PC-3 (cell line): Measurements from ENCODE around the gene ZAR1. TPM values are rescaled to one million over a fixed set of nuclear protein-coding genes. Genes with fewer than 3 reads are reported as not detected.

Experiments used
- ATAC-seq: fragments of 200-7000 bp; cut with Tn5 transposase; 2 replicates; pipeline ENCODE4 v1.9.1; 2020; ENCODE audit warnings: mild to moderate bottlenecking, moderate library complexity
- BruUV-seq: library from RNA; stranded (reverse); fragments of 400-500 nt; replicated peaks from 2 replicates; lab custom pipeline; 2021; lab: Mats Ljungman, UMichigan
- CTCF ChIA-PET: fragments of 300-600 bp; sonication (Branson Sonifier 250); formaldehyde crosslinking; loops from one replicate; lab custom pipeline; 2022; ENCODE audit warnings: antibody characterized with exemption; lab: Charles Lee
- POLR2A ChIA-PET: fragments of 300-600 bp; sonication (Branson Sonifier 250); formaldehyde crosslinking; loops from one replicate; lab custom pipeline; 2022; ENCODE audit warnings: antibody characterized with exemption; ENCODE audit not compliant: unreplicated experiment; lab: Charles Lee
- DNase-seq: peaks from one replicate; pipeline ENCODE4 v3.0.0-alpha.2; 2015
- H2AFZ ChIP-seq: fragments of 300-600 bp; sonication (generic); 2 replicates; pipeline ENCODE4 v1.6.0; 2016; ENCODE audit warnings: antibody characterized with exemption, low read length
- H3F3A ChIP-seq: fragments of 300-600 bp; sonication (generic); one replicate; pipeline ENCODE4 v1.6.0; 2017; ENCODE audit warnings: antibody characterized with exemption, low read length, control low read depth, mild to moderate bottlenecking; ENCODE audit not compliant: unreplicated experiment
- H3K27ac ChIP-seq: fragments of 300-600 bp; sonication (generic); 2 replicates; pipeline ENCODE4 v1.5.1; 2016; ENCODE audit warnings: mild to moderate bottlenecking, low read length
- H3K27me3 ChIP-seq: fragments of 300-600 bp; sonication (generic); 2 replicates; pipeline ENCODE4 v1.6.1; 2016; ENCODE audit warnings: low read length, mixed read lengths
- H3K36me3 ChIP-seq: fragments of 300-600 bp; sonication (generic); 2 replicates; pipeline ENCODE4 v1.6.1; 2016; ENCODE audit warnings: low read depth, mixed run types, low read length, mixed read lengths
- H3K4me1 ChIP-seq: fragments of 300-600 bp; sonication (generic); 2 replicates; pipeline ENCODE4 v1.5.1; 2016; ENCODE audit warnings: low read length; ENCODE audit not compliant: insufficient read depth
- H3K4me2 ChIP-seq: fragments of 300-600 bp; sonication (generic); 2 replicates; pipeline ENCODE4 v1.6.0; 2016; ENCODE audit warnings: low read length
- H3K4me3 ChIP-seq: fragments of 300-600 bp; sonication (generic); 2 replicates; pipeline ENCODE4 v1.5.1; 2016; ENCODE audit warnings: mild to moderate bottlenecking, low read length, mixed read lengths
- H3K79me2 ChIP-seq: fragments of 300-600 bp; sonication (generic); 2 replicates; pipeline ENCODE4 v1.6.1; 2017; ENCODE audit warnings: low read length, mixed read lengths
- H3K9ac ChIP-seq: fragments of 300-600 bp; sonication (generic); 2 replicates; pipeline ENCODE4 v1.6.0; 2016; ENCODE audit warnings: mild to moderate bottlenecking, low read length
- H3K9me2 ChIP-seq: fragments of 300-600 bp; sonication (generic); replicated peaks from 2 replicates; pipeline ENCODE4 v1.6.1; 2016; ENCODE audit warnings: mixed run types, low read length, mixed read lengths
- H3K9me3 ChIP-seq: fragments of 300-600 bp; sonication (generic); 2 replicates; pipeline ENCODE4 v1.6.1; 2016; ENCODE audit warnings: low read length, mixed read lengths
- H4K20me1 ChIP-seq: fragments of 300-600 bp; sonication (generic); 2 replicates; pipeline ENCODE4 v1.6.1; 2016; ENCODE audit warnings: low read length, mixed read lengths
- EZH2 ChIP-seq: fragments of 300-600 bp; sonication (generic); IDR thresholded peaks from one replicate; pipeline ENCODE4 v1.6.1; 2017; ENCODE audit warnings: antibody characterized with exemption, mild to moderate bottlenecking, low read length; ENCODE audit not compliant: unreplicated experiment
- EZH2phosphoT487 ChIP-seq: fragments of 300-600 bp; sonication (generic); IDR thresholded peaks from 2 replicates; pipeline ENCODE4 v1.6.1; 2018; ENCODE audit warnings: mild to moderate bottlenecking, antibody characterized with exemption, low read length, borderline replicate concordance
- intact Hi-C: fragments of 100-400 bp; cut with micrococcal nuclease; formaldehyde crosslinking; loops from 2 replicates; pipeline ENCODE4 v1.9.0; 2023
- total RNA-seq: library from RNA; depleted of rRNA; stranded (reverse); fragments of >200 nt; gene quantifications from 2 replicates; pipeline ENCODE4 v1.2.3, GENCODE V29; 2014; rRNA removed
- TF ChIP-seq, protein P1 (sequence below): fragments of 300-600 bp; sonication (generic); conservative IDR thresholded peaks from 2 replicates; pipeline ENCODE4 v1.5.1; 2017; ENCODE audit warnings: antibody characterized with exemption, low read depth, mild to moderate bottlenecking, low read length

ZAR1 gene
- total RNA-seq, 1 experiment from 2014 or later: not detected

GRCh38 chr4:48543796-48544195 is 53.7 kb downstream of the ZAR1 start:
- Histone ChIP-seq H3F3A (no peaks in the 10 kb centered on the region), H2AFZ (no peak overlapping the region), H3K4me1 (no peaks in the 10 kb centered on the region), H3K9ac (no peak overlapping the region), H3K4me3 (no peak overlapping the region), H3K27me3 (no peaks in the 10 kb centered on the region), H3K79me2 (no peaks in the 10 kb centered on the region), H3K9me3 (no peaks in the 10 kb centered on the region), H3K9me2 (no peaks in the 10 kb centered on the region), H3K27ac (no peak overlapping the region), H3K36me3 (peaks cover 25% of the 10 kb centered on the region; the same call in 1 of the 2 replicates), H3K4me2 (no peak overlapping the region), H4K20me1 (no peaks in the 10 kb centered on the region)
- TF ChIP-seq EZH2phosphoT487 (no peak), EZH2 (no peak)
- TF ChIP-seq, protein P1, sequence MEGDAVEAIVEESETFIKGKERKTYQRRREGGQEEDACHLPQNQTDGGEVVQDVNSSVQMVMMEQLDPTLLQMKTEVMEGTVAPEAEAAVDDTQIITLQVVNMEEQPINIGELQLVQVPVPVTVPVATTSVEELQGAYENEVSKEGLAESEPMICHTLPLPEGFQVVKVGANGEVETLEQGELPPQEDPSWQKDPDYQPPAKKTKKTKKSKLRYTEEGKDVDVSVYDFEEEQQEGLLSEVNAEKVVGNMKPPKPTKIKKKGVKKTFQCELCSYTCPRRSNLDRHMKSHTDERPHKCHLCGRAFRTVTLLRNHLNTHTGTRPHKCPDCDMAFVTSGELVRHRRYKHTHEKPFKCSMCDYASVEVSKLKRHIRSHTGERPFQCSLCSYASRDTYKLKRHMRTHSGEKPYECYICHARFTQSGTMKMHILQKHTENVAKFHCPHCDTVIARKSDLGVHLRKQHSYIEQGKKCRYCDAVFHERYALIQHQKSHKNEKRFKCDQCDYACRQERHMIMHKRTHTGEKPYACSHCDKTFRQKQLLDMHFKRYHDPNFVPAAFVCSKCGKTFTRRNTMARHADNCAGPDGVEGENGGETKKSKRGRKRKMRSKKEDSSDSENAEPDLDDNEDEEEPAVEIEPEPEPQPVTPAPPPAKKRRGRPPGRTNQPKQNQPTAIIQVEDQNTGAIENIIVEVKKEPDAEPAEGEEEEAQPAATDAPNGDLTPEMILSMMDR: no peak
- POLR2A ChIA-PET: no interaction called here
- intact Hi-C loops: no loop called here
- no TSS peak for BruUV-seq
- ATAC-seq (no peak), DNase-seq (no peak)
- CTCF ChIA-PET: no interaction called here

Other genes starting within 250 kb of the ZAR1 start
- gene TEC, start 220.4 kb upstream of the ZAR1 start, total RNA-seq: 3.9 and 10.4 TPM in 2 replicates
- gene SLAIN2, start 148.7 kb upstream of the ZAR1 start, total RNA-seq: 12.5 and 17.6 TPM in 2 replicates
- gene SLC10A4, start 6.9 kb upstream of the ZAR1 start, total RNA-seq: not detected in 2 replicates